Measurements from ENCODE around the gene GLDN. TPM values are rescaled to one million over a fixed set of nuclear protein-coding genes. Genes with fewer than 3 reads are reported as not detected.

Gene GLDN
- total RNA-seq, 4 donors from 2014 or later = 4.2 to 6.0 (median 4.7) TPM

DNA sequence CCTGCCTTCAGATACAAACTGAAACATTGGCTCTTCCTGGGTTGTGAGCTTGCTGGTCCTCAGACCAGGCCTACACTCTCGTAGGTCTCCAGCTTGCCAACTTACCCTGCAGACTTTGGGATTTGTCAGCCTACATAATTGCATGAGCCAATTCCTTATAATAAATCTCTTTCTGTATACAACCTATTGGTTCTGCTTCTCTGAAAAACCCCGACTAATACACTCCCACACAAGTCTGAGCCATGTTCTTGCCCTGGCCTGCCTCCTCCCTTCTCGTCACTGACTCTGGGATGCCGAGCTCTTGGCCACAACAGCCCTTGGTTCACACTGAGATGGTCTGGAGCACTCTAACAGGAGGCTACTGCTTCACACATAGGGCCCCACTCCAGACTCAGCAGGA, 12.5 kb upstream of the GLDN start:
- Histone ChIP-seq H3K36me3 (no peaks in the 10 kb centered on the region), H3K4me1 (peaks cover 12% of the 10 kb centered on the region), H3K27me3 (no peaks in the 10 kb centered on the region), H3K27ac (no peak overlapping the region), H3K9me3 (no peaks in the 10 kb centered on the region), H3K4me3 (no peak overlapping the region)
- DNase-seq (ENCODE audit: low spot score in 2 of 2) = no peak
- no peak for TF ChIP-seq EP300 (IDR thresholded peaks at IDR 0.05)
- TF ChIP-seq POLR2AphosphoS5 (IDR thresholded peaks at IDR 0.05) = no peak
- TF ChIP-seq, protein P1, sequence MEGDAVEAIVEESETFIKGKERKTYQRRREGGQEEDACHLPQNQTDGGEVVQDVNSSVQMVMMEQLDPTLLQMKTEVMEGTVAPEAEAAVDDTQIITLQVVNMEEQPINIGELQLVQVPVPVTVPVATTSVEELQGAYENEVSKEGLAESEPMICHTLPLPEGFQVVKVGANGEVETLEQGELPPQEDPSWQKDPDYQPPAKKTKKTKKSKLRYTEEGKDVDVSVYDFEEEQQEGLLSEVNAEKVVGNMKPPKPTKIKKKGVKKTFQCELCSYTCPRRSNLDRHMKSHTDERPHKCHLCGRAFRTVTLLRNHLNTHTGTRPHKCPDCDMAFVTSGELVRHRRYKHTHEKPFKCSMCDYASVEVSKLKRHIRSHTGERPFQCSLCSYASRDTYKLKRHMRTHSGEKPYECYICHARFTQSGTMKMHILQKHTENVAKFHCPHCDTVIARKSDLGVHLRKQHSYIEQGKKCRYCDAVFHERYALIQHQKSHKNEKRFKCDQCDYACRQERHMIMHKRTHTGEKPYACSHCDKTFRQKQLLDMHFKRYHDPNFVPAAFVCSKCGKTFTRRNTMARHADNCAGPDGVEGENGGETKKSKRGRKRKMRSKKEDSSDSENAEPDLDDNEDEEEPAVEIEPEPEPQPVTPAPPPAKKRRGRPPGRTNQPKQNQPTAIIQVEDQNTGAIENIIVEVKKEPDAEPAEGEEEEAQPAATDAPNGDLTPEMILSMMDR (IDR thresholded peaks at IDR 0.05) = no peak
- no peak for TF ChIP-seq POLR2A (IDR thresholded peaks at IDR 0.05)
- 75% methylated on average over 4 of the region's 4 CpGs for WGBS

DNA sequence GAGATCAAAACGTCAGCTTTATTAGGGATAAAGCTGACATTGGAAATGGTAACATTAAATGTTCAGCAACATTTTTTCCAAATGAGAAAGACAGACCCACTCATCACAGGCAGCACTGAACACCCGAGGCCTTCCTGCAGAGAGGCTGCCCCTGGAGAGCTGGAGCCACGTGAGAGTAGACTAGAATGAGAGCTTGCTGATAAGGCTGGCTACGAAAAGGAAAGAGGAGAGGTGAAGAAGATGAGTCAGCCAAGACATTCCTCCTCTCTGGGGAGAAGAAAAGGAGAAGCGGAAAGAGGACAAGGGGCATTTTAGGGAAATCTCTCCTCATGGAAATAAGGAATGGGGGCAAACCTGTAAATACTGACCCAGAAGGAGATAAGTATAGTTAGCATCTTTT, 10.3 kb upstream of the GLDN start:
- H3K27me3 ChIP-seq = no peaks in the 10 kb centered on the region
- no peaks in the 10 kb centered on the region for H3K36me3 ChIP-seq
- DNase-seq (ENCODE audit: low spot score in 2 of 2) = no peak
- WGBS = 71% methylated on average over 5 of the region's 5 CpGs
- no peak for TF ChIP-seq POLR2A (IDR thresholded peaks at IDR 0.05)
- TF ChIP-seq, protein P1 (IDR thresholded peaks at IDR 0.05) = no peak
- TF ChIP-seq POLR2AphosphoS5 (IDR thresholded peaks at IDR 0.05) = no peak
- TF ChIP-seq EP300 (IDR thresholded peaks at IDR 0.05) = no peak
- H3K4me1 ChIP-seq = peaks cover 18% of the 10 kb centered on the region
- H3K4me3 ChIP-seq = no peak overlapping the region
- H3K27ac ChIP-seq = no peak overlapping the region
- no peaks in the 10 kb centered on the region for H3K9me3 ChIP-seq

GRCh38 chr15:51332206-51333147, 9.0 kb upstream of the GLDN start:
- WGBS = 80% methylated on average over 4 of the region's 4 CpGs
- TF ChIP-seq, protein P1 (IDR thresholded peaks at IDR 0.05) = no peak
- TF ChIP-seq POLR2A (IDR thresholded peaks at IDR 0.05) = no peak
- no peak for TF ChIP-seq EP300 (IDR thresholded peaks at IDR 0.05)
- TF ChIP-seq POLR2AphosphoS5 (IDR thresholded peaks at IDR 0.05) = no peak
- H3K36me3 ChIP-seq = no peaks in the 10 kb centered on the region
- H3K4me1 ChIP-seq = peaks cover 22% of the 10 kb centered on the region
- H3K27ac ChIP-seq = no peak overlapping the region
- DNase-seq (ENCODE audit: low spot score in 2 of 2) = no peak
- no peak overlapping the region for H3K4me3 ChIP-seq
- H3K27me3 ChIP-seq = no peaks in the 10 kb centered on the region
- H3K9me3 ChIP-seq = no peaks in the 10 kb centered on the region

DNA sequence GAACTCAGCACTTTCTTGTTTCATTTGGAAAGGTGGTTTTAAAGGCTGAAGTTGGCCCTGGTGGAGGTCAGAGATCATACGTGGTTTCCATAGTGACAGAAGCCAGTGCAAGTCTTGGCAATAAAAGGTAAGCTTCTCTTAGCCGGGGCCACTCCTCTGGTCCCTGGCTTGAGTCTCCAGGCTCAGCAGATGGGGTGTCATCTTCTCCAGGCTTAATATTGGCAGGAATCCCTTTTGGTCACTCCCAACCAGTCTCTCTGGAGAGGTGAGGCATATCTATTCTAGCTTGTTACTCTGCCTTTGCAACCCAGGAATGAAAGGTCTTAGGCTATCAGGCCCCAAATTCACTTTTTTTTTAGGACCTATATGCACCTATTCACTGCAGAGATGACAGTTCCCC, 7.9 kb upstream of the GLDN start:
- no peak for DNase-seq (ENCODE audit: low spot score in 2 of 2)
- Histone ChIP-seq H3K27ac (no peak overlapping the region), H3K36me3 (no peaks in the 10 kb centered on the region), H3K27me3 (no peaks in the 10 kb centered on the region), H3K4me3 (no peak overlapping the region), H3K4me1 (peaks cover 24% of the 10 kb centered on the region), H3K9me3 (no peaks in the 10 kb centered on the region)
- WGBS = 78% methylated on average over 2 of the region's 2 CpGs
- TF ChIP-seq EP300 (IDR thresholded peaks at IDR 0.05) = no peak
- no peak for TF ChIP-seq POLR2AphosphoS5 (IDR thresholded peaks at IDR 0.05)
- TF ChIP-seq POLR2A (IDR thresholded peaks at IDR 0.05) = no peak
- TF ChIP-seq, protein P1 (IDR thresholded peaks at IDR 0.05) = no peak

- H3K27ac ChIP-seq = no peak overlapping the region
These were observed 7.4 kb upstream of the GLDN start for GRCh38 chr15:51334011-51334451.

More at GRCh38 chr15:51334011-51334451, 7.4 kb upstream of the GLDN start:
- DNase-seq (ENCODE audit: low spot score in 2 of 2) = no peak
- Histone ChIP-seq H3K27me3 (no peaks in the 10 kb centered on the region), H3K4me3 (no peak overlapping the region), H3K9me3 (no peaks in the 10 kb centered on the region), H3K4me1 (peaks cover 24% of the 10 kb centered on the region), H3K36me3 (no peaks in the 10 kb centered on the region)
- TF ChIP-seq POLR2AphosphoS5 (IDR thresholded peaks at IDR 0.05) = no peak
- TF ChIP-seq POLR2A (IDR thresholded peaks at IDR 0.05) = no peak
- TF ChIP-seq, protein P1 (IDR thresholded peaks at IDR 0.05) = no peak
- TF ChIP-seq EP300 (IDR thresholded peaks at IDR 0.05) = no peak
- 50% methylated on average over 2 of the region's 2 CpGs for WGBS
